Thyroid gland (tissue), 4 donors: Measurements from ENCODE around the gene WDR70.

Experiments used
- CTCF ChIP-seq, 6 experiments: fragments of 200-600 bp in 3 of 6; fragments of 450-650 bp in 3 of 6; sonication (generic) in 3 of 6; IDR thresholded peaks; one replicate each; pipeline ENCODE4 v1.5.1; 2016 to 2019; ENCODE audit warnings: antibody characterized with exemption in 6 of 6, mild to moderate bottlenecking in 2 of 6, inconsistent platforms in 1 of 6, moderate library complexity in 1 of 6
- POLR2A ChIP-seq, 2 donors: fragments of 450-650 bp; IDR thresholded peaks; one replicate each; pipeline ENCODE4 v1.6.1; 2017; ENCODE audit warnings: antibody characterized with exemption in 2 of 2, mild to moderate bottlenecking in 2 of 2, moderate library complexity in 1 of 2

- TF ChIP-seq POLR2A (IDR thresholded peaks at IDR 0.05) (no peak), CTCF (IDR thresholded peaks at IDR 0.05) (no peak)
Observed at GRCh38 chr5:37628876-37629275, 249.8 kb downstream of the WDR70 start.
